H9 (cell line): ENCODE measurements around the gene KANSL1. TPM values are rescaled to one million over a fixed set of nuclear protein-coding genes. Genes with fewer than 3 reads are reported as not detected.
"Not testable (repeated sequence)": the region's sequence is repeated elsewhere in the genome, so short reads cannot be mapped to it uniquely, and the experiment has no call there.

Experiments used
- DNase-seq: peaks from one replicate; pipeline ENCODE4 v3.0.0-alpha.2; 2017
- H2AFZ ChIP-seq: one replicate; pipeline ENCODE4 v1.6.1; 2013; ENCODE audit warnings: mild to moderate bottlenecking, low read length, control low read depth, moderate library complexity
- H2AK5ac ChIP-seq: 2 replicates; pipeline ENCODE4 v1.6.1; 2013; ENCODE audit warnings: low read length, control low read depth, mixed read lengths; ENCODE audit not compliant: insufficient read length
- H2BK120ac ChIP-seq: one replicate; pipeline ENCODE4 v1.6.1; 2013; ENCODE audit warnings: low read depth, mild to moderate bottlenecking, low read length, control low read depth, inconsistent platforms; ENCODE audit not compliant: poor library complexity, severe bottlenecking
- H2BK12ac ChIP-seq: 2 replicates; pipeline ENCODE4 v1.6.1; 2013; ENCODE audit warnings: low read length, control low read depth, mixed read lengths, low read depth; ENCODE audit not compliant: insufficient read length
- H2BK15ac ChIP-seq: 2 replicates; pipeline ENCODE4 v1.6.1; 2013; ENCODE audit warnings: low read depth, low read length, control low read depth
- H2BK20ac ChIP-seq: one replicate; pipeline ENCODE4 v1.6.1; 2013; ENCODE audit warnings: low read depth, mild to moderate bottlenecking, low read length, control low read depth, inconsistent platforms; ENCODE audit not compliant: poor library complexity, severe bottlenecking
- H2BK5ac ChIP-seq: 2 replicates; pipeline ENCODE4 v1.6.1; 2013; ENCODE audit warnings: low read length, control low read depth, mixed read lengths; ENCODE audit not compliant: insufficient read length
- H3K14ac ChIP-seq: 2 replicates; pipeline ENCODE4 v1.6.1; 2013; ENCODE audit warnings: low read length, control low read depth; ENCODE audit not compliant: insufficient read depth
- H3K18ac ChIP-seq: 2 replicates; pipeline ENCODE4 v1.6.1; 2013; ENCODE audit warnings: low read depth, mild to moderate bottlenecking, mixed read lengths, low read length, control low read depth; ENCODE audit not compliant: insufficient read length
- H3K23ac ChIP-seq: 2 replicates; pipeline ENCODE4 v1.6.1; 2013; ENCODE audit warnings: low read length, control low read depth, mixed read lengths, low read depth; ENCODE audit not compliant: insufficient read length
- H3K23me2 ChIP-seq: 2 replicates; pipeline ENCODE4 v1.6.1; 2013; ENCODE audit warnings: low read depth, mild to moderate bottlenecking, mixed read lengths, low read length, control low read depth; ENCODE audit not compliant: insufficient read length, poor library complexity, severe bottlenecking
- H3K27ac ChIP-seq: 2 replicates; pipeline ENCODE4 v1.5.1; 2013; ENCODE audit warnings: low read length, control low read depth, mixed read lengths, low read depth; ENCODE audit not compliant: insufficient read length
- H3K27me3 ChIP-seq: 2 replicates; pipeline ENCODE4 v1.6.1; 2013; ENCODE audit warnings: low read length, control low read depth, inconsistent platforms; ENCODE audit not compliant: insufficient read depth
- H3K4ac ChIP-seq: 2 replicates; pipeline ENCODE4 v1.6.1; 2013; ENCODE audit warnings: low read depth, mild to moderate bottlenecking, control low read depth, inconsistent platforms, low read length, moderate library complexity
- H3K4me1 ChIP-seq: 2 replicates; pipeline ENCODE4 v1.6.1; 2013; ENCODE audit warnings: low read length, control low read depth, inconsistent platforms; ENCODE audit not compliant: insufficient read depth
- H3K4me2 ChIP-seq: 2 replicates; pipeline ENCODE4 v1.6.1; 2013; ENCODE audit warnings: low read length, control low read depth, mixed read lengths; ENCODE audit not compliant: insufficient read length, insufficient read depth
- H3K56ac ChIP-seq: 2 replicates; pipeline ENCODE4 v1.6.1; 2013; ENCODE audit warnings: low read depth, mild to moderate bottlenecking, mixed read lengths, low read length, control low read depth; ENCODE audit not compliant: insufficient read length
- H3K79me1 ChIP-seq: 2 replicates; pipeline ENCODE4 v1.6.1; 2013; ENCODE audit warnings: low read depth, mild to moderate bottlenecking, moderate library complexity, low read length, control low read depth, inconsistent platforms; ENCODE audit not compliant: insufficient read depth, poor library complexity, severe bottlenecking
- H3K79me2 ChIP-seq: 2 replicates; pipeline ENCODE4 v1.6.1; 2013; ENCODE audit warnings: low read length, control low read depth, inconsistent platforms; ENCODE audit not compliant: insufficient read depth
- H3K9ac ChIP-seq: 2 replicates; pipeline ENCODE4 v1.6.1; 2013; ENCODE audit warnings: low read length, control low read depth, mixed read lengths; ENCODE audit not compliant: insufficient read length; ENCODE audit errors: extremely low read depth
- H3K9me3 ChIP-seq: one replicate; pipeline ENCODE4 v1.6.1; 2013; ENCODE audit warnings: low read depth, low read length, inconsistent platforms; ENCODE audit not compliant: control insufficient read depth
- H3T11ph ChIP-seq: one replicate; pipeline ENCODE4 v1.6.1; 2013; ENCODE audit warnings: mild to moderate bottlenecking, low read length, control low read depth, inconsistent platforms
- H4K20me1 ChIP-seq: one replicate; pipeline ENCODE4 v1.6.1; 2013; ENCODE audit not compliant: control insufficient read depth, insufficient read length, insufficient read depth
- H4K5ac ChIP-seq: 2 replicates; pipeline ENCODE4 v1.6.1; 2013; ENCODE audit warnings: low read depth, mild to moderate bottlenecking, mixed read lengths, low read length, control low read depth; ENCODE audit not compliant: insufficient read length
- H4K8ac ChIP-seq: replicated peaks from 2 replicates; pipeline ENCODE4 v1.6.1; 2013; ENCODE audit warnings: low read length, control low read depth, mixed read lengths, low read depth; ENCODE audit not compliant: insufficient read length
- H4K91ac ChIP-seq: 2 replicates; pipeline ENCODE4 v1.6.1; 2013; ENCODE audit warnings: low read depth, mild to moderate bottlenecking, moderate library complexity, mixed read lengths, low read length, control low read depth; ENCODE audit not compliant: insufficient read length
- H3K27ac Mint-ChIP-seq, 3 experiments: 2 replicates in 2 of 3; 3 replicates in 1 of 3; pipeline ENCODE4 v1.8.0; 2020 to 2021; ENCODE audit warnings: mixed read lengths in 3 of 3, mild to moderate bottlenecking in 1 of 3, moderate library complexity in 1 of 3
- H3K27me3 Mint-ChIP-seq: 2 replicates; pipeline ENCODE4 v1.8.0; 2021; ENCODE audit warnings: low read depth, mild to moderate bottlenecking, moderate library complexity, mixed read lengths
- H3K36me3 Mint-ChIP-seq, 3 experiments: 2 replicates in 2 of 3; 3 replicates in 1 of 3; pipeline ENCODE4 v1.8.0; 2020 to 2021; ENCODE audit warnings: low read depth in 3 of 3, mixed read lengths in 3 of 3; ENCODE audit not compliant: insufficient read depth in 1 of 3
- H3K4me1 Mint-ChIP-seq, 2 experiments: 2 replicates each; pipeline ENCODE4 v1.8.0; 2020; ENCODE audit warnings: mixed read lengths in 2 of 2
- H3K4me3 Mint-ChIP-seq, 2 experiments: 2 replicates in 1 of 2; 3 replicates in 1 of 2; pipeline ENCODE4 v1.8.0; 2020 to 2021; ENCODE audit warnings: mild to moderate bottlenecking in 2 of 2, mixed read lengths in 2 of 2, moderate library complexity in 1 of 2
- H3K9me3 Mint-ChIP-seq, 2 experiments: 2 replicates in 1 of 2; 3 replicates in 1 of 2; pipeline ENCODE4 v1.8.0; 2020; ENCODE audit warnings: mild to moderate bottlenecking in 2 of 2, mixed read lengths in 2 of 2, moderate library complexity in 1 of 2
- WGBS: extraction: QIAGEN DNeasy Blood & Tissue Kit; methylation state at CpG from one replicate; pipeline ENCODE4 v1.1.7; 2013; ENCODE audit warnings: missing lambda C conversion rate, low lambda C conversion rate, mixed read lengths; ENCODE audit not compliant: insufficient read length; ENCODE audit errors: extremely low coverage; 5-methylcytosine and 5-hydroxymethylcytosine counted together
- total RNA-seq: library from RNA; stranded (reverse); gene quantifications from 2 replicates; pipeline ENCODE4 v1.2.1, GENCODE V29; 2021

Gene KANSL1
- total RNA-seq, 1 experiment from 2014 or later = 114 TPM

- H2BK20ac ChIP-seq, H3K9me3 Mint-ChIP-seq, H3K4me1 Mint-ChIP-seq, H3K27me3 Mint-ChIP-seq, H3K27ac ChIP-seq, H3K4ac ChIP-seq, H4K91ac ChIP-seq, H3K56ac ChIP-seq, H2AFZ ChIP-seq, H3K79me2 ChIP-seq, H3K18ac ChIP-seq, H2BK120ac ChIP-seq, H3K9ac ChIP-seq, H3K14ac ChIP-seq, H2AK5ac ChIP-seq, H3K79me1 ChIP-seq, H3K27me3 ChIP-seq, H3K23me2 ChIP-seq, H3K23ac ChIP-seq, H3K9me3 ChIP-seq, H2BK5ac ChIP-seq, H4K5ac ChIP-seq, H3K4me1 ChIP-seq, H4K20me1 ChIP-seq, H4K8ac ChIP-seq, H2BK12ac ChIP-seq, H2BK15ac ChIP-seq, H3T11ph ChIP-seq: not testable (repeated sequence)
- peak overlapping the region; percentile 75 to 91 for H3K4me3 Mint-ChIP-seq
- peak overlapping the region; percentile 31 for H3K4me2 ChIP-seq
- no CpG with 5 or more reads among the region's 22 CpGs for WGBS
- peak overlapping the region; percentile 34 to 66 (median 37); a peak in 2 of 7 replicates for H3K27ac Mint-ChIP-seq
- peak; percentile 100 for DNase-seq
- peaks cover 7 to 10% (median 9%) of the 10 kb centered on the region in 3 experiments; a peak in 6 of 7 replicates for H3K36me3 Mint-ChIP-seq
Observed at GRCh38 chr17:46225274-46225794, 32.1 kb upstream of the KANSL1 start.

DNA sequence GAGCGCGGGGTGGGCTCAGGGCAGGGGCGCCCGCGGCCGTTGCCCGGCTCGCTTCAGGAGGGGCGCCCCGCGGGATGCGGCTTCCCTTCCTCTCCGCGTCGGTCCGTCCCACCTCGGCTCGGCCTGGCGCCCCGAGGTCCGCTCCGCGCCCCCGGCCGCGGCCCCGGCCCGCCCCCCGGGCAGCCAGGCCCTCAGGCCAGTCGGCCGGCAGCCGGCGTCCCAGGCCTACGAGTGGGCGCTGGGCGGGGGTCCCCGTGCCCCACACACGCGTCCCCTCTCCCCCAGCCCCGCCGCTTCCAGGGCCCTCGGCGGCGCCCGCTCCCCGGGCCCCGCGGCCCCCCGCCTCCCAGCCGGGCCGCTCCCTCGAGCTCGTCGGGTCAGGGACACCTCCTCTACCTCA lies 31.6 kb upstream of the KANSL1 start:
- DNase-seq = peak; percentile 56
- H2AFZ ChIP-seq, H3K4me1 Mint-ChIP-seq, H3K23ac ChIP-seq, H3K27me3 ChIP-seq, H3K79me1 ChIP-seq, H2BK5ac ChIP-seq, H3K23me2 ChIP-seq, H2AK5ac ChIP-seq, H4K91ac ChIP-seq, H2BK20ac ChIP-seq, H3K14ac ChIP-seq, H3K27ac ChIP-seq, H3K9ac ChIP-seq, H3K56ac ChIP-seq, H3K27ac Mint-ChIP-seq, H3K9me3 ChIP-seq, H2BK120ac ChIP-seq, H2BK12ac ChIP-seq, H4K20me1 ChIP-seq, H4K8ac ChIP-seq, H4K5ac ChIP-seq, H3T11ph ChIP-seq, H3K18ac ChIP-seq, H3K9me3 Mint-ChIP-seq, H3K4me1 ChIP-seq, H2BK15ac ChIP-seq, H3K27me3 Mint-ChIP-seq, H3K79me2 ChIP-seq, H3K4ac ChIP-seq: not testable (repeated sequence)
- peak overlapping the region; percentile 75 to 91 for H3K4me3 Mint-ChIP-seq
- WGBS = no CpG with 5 or more reads among the region's 54 CpGs
- H3K4me2 ChIP-seq = peak overlapping the region; percentile 31
- peaks cover 7 to 14% (median 11%) of the 10 kb centered on the region in 3 experiments; a peak in 6 of 7 replicates for H3K36me3 Mint-ChIP-seq
